GM23338 (cell line): ENCODE data around the gene MAP3K14. TPM values are rescaled to one million over a fixed set of nuclear protein-coding genes. Genes with fewer than 3 reads are reported as not detected.

Experiments used
- ATAC-seq: fragments of 200-7000 bp; cut with Tn5 transposase; 3 replicates; pipeline ENCODE4 v1.9.1; 2020
- DNase-seq: peaks from one replicate; pipeline ENCODE4 v3.0.0-alpha.2; 2015; ENCODE audit warnings: low spot score
- H2AFZ ChIP-seq: fragments of 200-600 bp; sonication (generic); 2 replicates; pipeline ENCODE4 v1.8.0; 2016; ENCODE audit warnings: antibody characterized with exemption, mild to moderate bottlenecking, moderate library complexity
- H3F3A ChIP-seq: fragments of 200-600 bp; sonication (generic); replicated peaks from 2 replicates; pipeline ENCODE4 v1.8.0; 2017; ENCODE audit warnings: antibody characterized with exemption, mixed run types, low read depth
- H3K27ac ChIP-seq: fragments of 200-600 bp; sonication (generic); 2 replicates; pipeline ENCODE4 v1.6.1; 2016; ENCODE audit warnings: low read depth
- H3K27me3 ChIP-seq: fragments of 200-600 bp; sonication (generic); 2 replicates; pipeline ENCODE4 v1.8.0; 2016; ENCODE audit warnings: mild to moderate bottlenecking, mixed run types, moderate library complexity; ENCODE audit not compliant: insufficient read depth
- H3K36me3 ChIP-seq: fragments of 200-600 bp; sonication (generic); 2 replicates; pipeline ENCODE4 v1.8.0; 2016; ENCODE audit warnings: mild to moderate bottlenecking; ENCODE audit not compliant: insufficient read depth
- H3K4me1 ChIP-seq: fragments of 200-600 bp; sonication (generic); 2 replicates; pipeline ENCODE4 v1.8.0; 2016; ENCODE audit warnings: mild to moderate bottlenecking, moderate library complexity; ENCODE audit not compliant: insufficient read depth
- H3K4me2 ChIP-seq: fragments of 200-600 bp; sonication (generic); 2 replicates; pipeline ENCODE4 v1.7.1; 2017; ENCODE audit warnings: mixed run types
- H3K4me3 ChIP-seq: fragments of 200-600 bp; sonication (generic); 2 replicates; pipeline ENCODE4 v1.6.1; 2016; ENCODE audit warnings: mixed run types
- H3K79me2 ChIP-seq: fragments of 200-600 bp; sonication (generic); replicated peaks from 2 replicates; pipeline ENCODE4 v1.8.0; 2017; ENCODE audit warnings: mild to moderate bottlenecking; ENCODE audit not compliant: insufficient read depth
- H3K9me2 ChIP-seq: fragments of 200-600 bp; sonication (generic); 2 replicates; pipeline ENCODE4 v1.8.0; 2017; ENCODE audit not compliant: insufficient read depth
- H4K20me1 ChIP-seq: fragments of 200-600 bp; sonication (generic); replicated peaks from 2 replicates; pipeline ENCODE4 v1.8.0; 2017; ENCODE audit warnings: mild to moderate bottlenecking; ENCODE audit not compliant: insufficient read depth
- H3K27ac Mint-ChIP-seq: 2 replicates; pipeline ENCODE4 v1.8.0; 2020; ENCODE audit warnings: inconsistent platforms, mild to moderate bottlenecking, moderate library complexity, mixed read lengths
- H3K27me3 Mint-ChIP-seq: 3 replicates; pipeline ENCODE4 v1.8.0; 2022; ENCODE audit warnings: low read depth, mild to moderate bottlenecking, moderate library complexity, mixed read lengths, inconsistent platforms; ENCODE audit not compliant: insufficient read depth, poor library complexity
- H3K36me3 Mint-ChIP-seq: 3 replicates; pipeline ENCODE4 v1.8.0; 2021; ENCODE audit warnings: low read depth, mild to moderate bottlenecking, inconsistent platforms, moderate library complexity, mixed read lengths
- H3K4me1 Mint-ChIP-seq: 3 replicates; pipeline ENCODE4 v1.8.0; 2020; ENCODE audit warnings: mild to moderate bottlenecking, inconsistent platforms, mixed read lengths
- H3K4me3 Mint-ChIP-seq: 3 replicates; pipeline ENCODE4 v1.8.0; 2021; ENCODE audit warnings: moderate library complexity, mild to moderate bottlenecking, inconsistent platforms, mixed read lengths
- H3K9me3 Mint-ChIP-seq: 3 replicates; pipeline ENCODE4 v1.8.0; 2020; ENCODE audit warnings: moderate library complexity, mild to moderate bottlenecking, inconsistent platforms, mixed read lengths
- CREB1 ChIP-seq: fragments of 250-450 bp; sonication (Bioruptor Pico); IDR thresholded peaks from 2 replicates; pipeline ENCODE4 v1.5.0; 2020; ENCODE audit warnings: low read depth, mild to moderate bottlenecking, moderate library complexity
- EZH2phosphoT487 ChIP-seq: fragments of 200-600 bp; sonication (generic); IDR thresholded peaks from one replicate; pipeline ENCODE4 v1.8.1; 2018; ENCODE audit warnings: antibody characterized with exemption; ENCODE audit not compliant: unreplicated experiment
- NANOG ChIP-seq: IDR thresholded peaks from 2 replicates; pipeline ENCODE4 v1.6.1; 2016; ENCODE audit warnings: antibody characterized with exemption, borderline replicate concordance
- POLR2AphosphoS5 ChIP-seq: IDR thresholded peaks from 2 replicates; pipeline ENCODE4 v1.6.1; 2016; ENCODE audit warnings: antibody characterized with exemption, low read depth
- REST ChIP-seq: IDR thresholded peaks from one replicate; pipeline ENCODE4 v1.6.1; 2018; ENCODE audit warnings: antibody characterized with exemption; ENCODE audit not compliant: unreplicated experiment
- ZNF114 ChIP-seq: fragments of 250-450 bp; sonication (Bioruptor Pico); IDR thresholded peaks from 2 replicates; pipeline ENCODE4 v1.5.0; 2020; ENCODE audit warnings: mild to moderate bottlenecking, moderate library complexity
- ZNF331 ChIP-seq: fragments of 250-450 bp; sonication (Bioruptor Pico); IDR thresholded peaks from 2 replicates; pipeline ENCODE4 v1.5.0; 2020; ENCODE audit warnings: low read depth, mild to moderate bottlenecking, moderate library complexity
- ZNF462 ChIP-seq: fragments of 250-450 bp; sonication (Bioruptor Pico); IDR thresholded peaks from 2 replicates; pipeline ENCODE4 v1.5.0; 2020; ENCODE audit warnings: mild to moderate bottlenecking, moderate library complexity
- polyA plus RNA-seq: library from polyadenylated mRNA; unstranded; fragments of >200 nt; fragmentation: Nextera tagmentation; extraction: Ambion mirVana; gene quantifications from 2 replicates; pipeline ENCODE4 v1.2.1, GENCODE V29; 2016
- total RNA-seq: library from RNA; depleted of rRNA; stranded (reverse); fragments of >200 nt; shearing (Covaris generic); gene quantifications from 2 replicates; pipeline ENCODE4 v1.2.3, GENCODE V29; 2014

The MAP3K14 gene
- total and polyA plus RNA-seq, 2 experiments from 2014 or later = 1.3 to 4.9 TPM

GRCh38 chr17:45230410-45230786, 86.4 kb downstream of the MAP3K14 start:
- no peak overlapping the region for H2AFZ ChIP-seq
- H3F3A ChIP-seq = 0 out of 2 replicates have a peak, but pooled peaks cover 2% of the 10 kb centered on the region
- H3K36me3 ChIP-seq = no peaks in the 10 kb centered on the region
- Mint-ChIP-seq H3K4me3 (no peak overlapping the region; the same call in 2 of the 3 replicates), H3K9me3 (no peaks in the 10 kb centered on the region; the same call in 2 of the 3 replicates), H3K27me3 (peaks cover 18% of the 10 kb centered on the region), H3K36me3 (no peaks in the 10 kb centered on the region), H3K27ac (no peak overlapping the region), H3K4me1 (peaks cover 38% of the 10 kb centered on the region)
- H3K4me3 ChIP-seq = no peak overlapping the region
- no peaks in the 10 kb centered on the region; the same call in 1 of the 2 replicates for H4K20me1 ChIP-seq
- no peak for ATAC-seq
- TF ChIP-seq ZNF462 (CRISPR knock-in tag) = no peak
- no peak for TF ChIP-seq ZNF331 (CRISPR knock-in tag)
- no peak for TF ChIP-seq NANOG
- TF ChIP-seq EZH2phosphoT487 = no peak
- no peak for TF ChIP-seq CREB1 (CRISPR knock-in tag)
- no peak for TF ChIP-seq POLR2AphosphoS5
- no peak for TF ChIP-seq REST
- TF ChIP-seq ZNF114 (CRISPR knock-in tag) = no peak
- H3K27ac ChIP-seq = no peak overlapping the region
- H3K27me3 ChIP-seq = peaks cover 6% of the 10 kb centered on the region; the same call in 1 of the 2 replicates
- no peak for DNase-seq
- no peaks in the 10 kb centered on the region for H3K79me2 ChIP-seq
- peaks cover 27% of the 10 kb centered on the region for H3K4me1 ChIP-seq
- H3K9me2 ChIP-seq = no peaks in the 10 kb centered on the region
- no peak overlapping the region for H3K4me2 ChIP-seq
